GM23338 (cell line): Measurements from ENCODE around the gene EVC2.

Experiments used
- CREB1 ChIP-seq: fragments of 250-450 bp; sonication (Bioruptor Pico); IDR thresholded peaks from 2 replicates; pipeline ENCODE4 v1.5.0; 2020; ENCODE audit warnings: low read depth, mild to moderate bottlenecking, moderate library complexity
- CTCF ChIP-seq, 2 experiments: fragments of 200-600 bp in 1 of 2; sonication (generic) in 1 of 2; conservative IDR thresholded peaks; 2 replicates each; pipeline versions ENCODE4 v1.5.1 to v1.6.1; 2016 to 2017; ENCODE audit warnings: antibody characterized with exemption in 2 of 2, low read depth in 2 of 2, mild to moderate bottlenecking in 2 of 2, moderate library complexity in 1 of 2
- EZH2 ChIP-seq: fragments of 200-600 bp; sonication (generic); IDR thresholded peaks from one replicate; pipeline ENCODE4 v1.8.0; 2017; ENCODE audit warnings: antibody characterized with exemption, mild to moderate bottlenecking, low read depth; ENCODE audit not compliant: unreplicated experiment
- EZH2phosphoT487 ChIP-seq: fragments of 200-600 bp; sonication (generic); IDR thresholded peaks from one replicate; pipeline ENCODE4 v1.8.1; 2018; ENCODE audit warnings: antibody characterized with exemption; ENCODE audit not compliant: unreplicated experiment
- JUNB ChIP-seq: IDR thresholded peaks from one replicate; pipeline ENCODE4 v1.6.1; 2016; ENCODE audit warnings: antibody characterized with exemption; ENCODE audit not compliant: unreplicated experiment
- NANOG ChIP-seq: IDR thresholded peaks from 2 replicates; pipeline ENCODE4 v1.6.1; 2016; ENCODE audit warnings: antibody characterized with exemption, borderline replicate concordance
- POLR2AphosphoS5 ChIP-seq: IDR thresholded peaks from 2 replicates; pipeline ENCODE4 v1.6.1; 2016; ENCODE audit warnings: antibody characterized with exemption, low read depth

DNA sequence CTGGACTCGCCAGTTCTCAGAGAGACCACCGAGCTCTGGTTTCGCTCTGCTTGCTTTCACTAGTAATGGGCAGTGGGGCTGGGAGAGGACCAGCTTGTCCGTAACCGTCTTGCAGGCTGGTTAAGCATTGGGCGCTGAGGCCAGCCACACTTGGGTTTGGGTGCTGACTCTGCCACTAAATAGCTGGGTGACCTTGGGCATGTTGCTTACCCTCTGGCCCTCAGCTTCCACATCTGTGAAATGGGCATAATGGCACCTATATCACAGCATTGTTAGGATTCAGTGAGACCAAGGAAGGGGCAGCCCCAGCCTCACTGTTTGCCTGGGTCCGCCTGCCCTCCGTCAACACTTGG is 46.1 kb upstream of the EVC2 start:
- TF ChIP-seq CTCF (conservative IDR thresholded peaks at IDR 0.05; ENCODE audit: low read depth in 2 of 2) (no peak), POLR2AphosphoS5 (no peak), EZH2 (no peak), JUNB (no peak), NANOG (no peak), CREB1 (no peak), EZH2phosphoT487 (no peak)
